GM21360 (cell line): Measurements from ENCODE around the gene GNAZ.
A peak's percentile ranks its signal among the peaks of the same experiment; 100 is the strongest.
"Not testable (repeated sequence)": the region's sequence is repeated elsewhere in the genome, so short reads cannot be mapped to it uniquely, and the experiment has no call there.

ENCODE experiments used
- ATAC-seq: cut with Tn5 transposase; IDR thresholded peaks from one replicate; pipeline ENCODE4 v1.9.1; 2021; ENCODE audit warnings: mild to moderate bottlenecking, moderate library complexity; ENCODE audit not compliant: unreplicated experiment

The GNAZ gene

DNA sequence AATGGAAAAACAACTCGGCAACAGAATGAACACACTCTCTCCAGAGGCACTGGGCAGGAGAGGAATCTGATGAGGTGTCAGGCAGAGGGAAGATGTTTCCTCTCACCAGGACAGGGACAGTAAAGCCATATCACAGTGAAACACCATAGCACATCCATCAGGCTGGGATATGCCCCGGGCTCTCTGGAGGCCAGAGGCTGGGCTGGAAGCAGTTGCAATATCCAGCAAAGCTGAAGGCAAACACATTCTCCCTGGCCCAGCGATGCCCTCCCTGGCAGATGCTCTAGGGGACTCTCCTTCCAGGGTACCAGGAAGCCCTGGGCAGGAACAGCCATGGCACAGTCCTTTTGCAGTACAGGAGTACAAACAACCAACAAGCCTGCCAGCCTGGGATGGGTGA, 60.4 kb downstream of the GNAZ start:
- no peak for ATAC-seq

DNA sequence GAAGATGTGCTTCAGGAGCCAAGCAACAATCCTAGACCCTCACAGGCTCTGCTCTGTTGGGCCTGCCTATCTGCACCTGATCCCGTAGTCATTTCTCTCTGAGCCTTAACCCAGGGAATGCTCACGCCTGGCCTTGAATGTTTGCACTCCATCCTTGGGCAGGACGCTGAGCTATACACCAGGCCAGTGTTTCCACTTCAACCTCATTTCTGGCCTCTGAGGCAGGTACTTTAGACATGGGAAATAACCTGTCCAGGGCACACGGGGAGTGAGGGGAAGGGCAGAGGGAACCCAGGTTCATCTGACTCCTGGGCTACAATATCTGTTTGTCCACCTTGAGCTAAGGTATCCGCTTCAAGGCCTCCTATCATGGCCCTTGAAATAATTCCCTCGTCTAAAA, 61.6 kb downstream of the GNAZ start:
- ATAC-seq = no peak

DNA sequence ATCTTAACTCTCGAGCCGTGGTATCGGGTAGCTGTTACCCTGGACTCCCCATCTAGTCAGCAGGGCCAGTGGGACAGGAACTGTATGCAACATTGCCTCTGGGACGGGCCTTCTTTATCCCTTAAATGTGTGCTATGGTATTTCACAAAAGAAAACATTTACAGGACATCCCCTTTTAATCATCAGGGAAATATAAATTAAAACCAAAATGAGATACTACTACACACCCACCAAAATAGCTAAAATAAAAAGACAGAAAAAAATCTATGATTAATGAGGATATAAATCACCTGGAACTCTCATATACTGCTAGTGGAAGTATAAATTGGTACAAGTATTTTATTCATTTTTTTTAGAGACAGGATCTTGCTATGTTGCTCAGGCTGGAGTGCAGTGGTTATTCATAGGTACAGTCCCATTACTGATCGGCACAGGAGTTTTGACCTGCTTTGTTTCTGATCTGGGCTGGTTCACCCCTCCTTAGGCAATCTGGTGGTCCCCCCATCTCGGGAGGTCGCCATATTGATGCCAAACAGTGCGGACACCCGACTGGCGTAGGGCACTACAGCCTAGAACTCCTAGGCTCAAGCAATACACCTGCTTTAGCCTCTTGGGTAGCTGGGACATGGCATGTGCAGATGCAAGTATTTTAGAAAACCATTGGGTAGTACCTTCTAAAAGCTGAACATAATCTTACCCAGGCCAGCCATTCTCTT, 62.2 kb downstream of the GNAZ start:
- no peak for ATAC-seq

DNA sequence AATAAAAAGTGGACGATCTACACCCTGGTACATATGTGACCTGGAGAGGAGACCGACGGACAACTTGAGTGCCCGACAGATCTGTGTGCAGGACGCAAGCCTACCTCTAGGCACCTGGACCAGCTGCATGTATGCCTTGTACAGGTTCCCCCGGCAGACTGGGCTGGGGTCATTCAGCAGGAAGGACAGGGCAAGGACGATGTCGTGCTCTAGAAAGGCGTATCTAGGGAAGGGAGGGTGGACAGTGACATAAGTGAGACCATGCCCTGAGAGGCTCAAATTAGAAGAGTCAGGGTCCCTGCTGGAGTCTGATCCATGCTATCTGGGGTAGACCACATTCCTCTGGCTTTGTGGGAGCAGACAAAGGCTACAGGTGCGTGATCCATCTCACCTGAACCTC, 63.6 kb downstream of the GNAZ start:
- ATAC-seq = no peak

DNA sequence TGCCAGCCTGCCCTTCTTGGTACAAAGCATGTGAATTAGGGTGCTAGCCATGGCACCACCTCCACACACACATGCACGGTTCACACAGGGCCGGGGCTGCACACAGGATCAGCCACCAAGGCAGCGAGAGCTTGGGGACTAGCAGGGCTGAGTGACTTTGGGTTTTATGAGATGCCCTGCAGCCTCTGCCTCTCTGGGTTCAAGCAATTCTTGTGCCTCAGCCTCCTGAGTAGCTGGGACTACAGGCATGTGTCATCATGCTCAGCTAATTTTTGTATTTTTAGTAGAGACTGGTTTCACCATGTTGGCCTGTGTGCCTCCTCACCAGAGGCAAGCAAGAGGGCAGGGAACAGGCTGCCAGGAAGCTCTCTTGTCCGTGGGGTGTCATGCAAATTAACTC, 66.7 kb downstream of the GNAZ start:
- not testable (repeated sequence) for ATAC-seq

DNA sequence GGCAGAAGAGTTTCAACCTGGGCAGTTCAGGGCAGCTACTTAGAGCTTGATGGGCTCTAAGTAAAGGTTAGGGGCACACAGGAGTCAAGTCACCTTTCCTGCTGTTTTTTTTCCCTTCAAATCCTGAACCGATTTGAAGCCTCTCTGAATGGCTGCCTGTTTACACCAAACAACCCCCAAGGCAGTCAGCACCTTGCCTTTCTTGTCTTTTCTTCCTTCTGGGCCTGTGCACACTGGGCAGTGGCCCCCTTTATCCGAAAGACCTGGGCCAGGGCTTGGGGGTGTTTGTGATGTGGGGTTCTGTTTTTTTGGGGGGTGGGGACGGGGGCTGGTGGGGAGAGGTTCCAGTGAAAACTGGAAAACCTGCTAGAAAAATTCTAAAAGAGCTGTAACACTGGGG, 67.1 kb downstream of the GNAZ start:
- no peak for ATAC-seq

DNA sequence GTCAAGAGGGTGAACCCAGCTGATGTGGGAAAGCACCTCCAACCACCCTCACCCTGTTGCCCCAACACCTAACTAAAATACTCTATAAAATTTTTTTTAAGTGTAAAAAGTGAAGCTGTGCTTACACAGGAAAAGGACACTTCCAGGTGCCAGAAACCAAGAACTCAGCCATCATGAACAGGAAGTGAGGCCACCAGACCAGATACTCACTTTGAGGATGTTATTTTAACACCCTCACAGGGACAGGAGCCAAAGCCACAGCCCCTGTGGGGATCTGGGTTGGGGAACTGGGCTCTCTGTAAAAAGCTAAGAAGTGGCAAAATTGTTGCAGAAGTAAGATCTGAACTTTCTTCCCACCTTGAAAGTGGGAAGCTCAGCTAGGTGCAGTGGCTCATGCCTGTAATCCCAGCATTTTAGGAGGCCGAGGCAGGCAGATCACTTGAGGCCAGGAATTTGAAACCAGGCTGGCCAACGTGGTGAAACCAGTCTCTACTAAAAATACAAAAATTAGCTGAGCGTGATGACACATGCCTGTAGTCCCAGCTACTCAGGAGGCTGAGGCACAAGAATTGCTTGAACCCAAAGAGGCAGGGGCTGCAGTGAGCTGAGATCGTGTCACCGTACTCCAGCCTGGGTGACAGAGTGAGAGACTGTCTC, 67.7 kb downstream of the GNAZ start:
- no peak for ATAC-seq

DNA sequence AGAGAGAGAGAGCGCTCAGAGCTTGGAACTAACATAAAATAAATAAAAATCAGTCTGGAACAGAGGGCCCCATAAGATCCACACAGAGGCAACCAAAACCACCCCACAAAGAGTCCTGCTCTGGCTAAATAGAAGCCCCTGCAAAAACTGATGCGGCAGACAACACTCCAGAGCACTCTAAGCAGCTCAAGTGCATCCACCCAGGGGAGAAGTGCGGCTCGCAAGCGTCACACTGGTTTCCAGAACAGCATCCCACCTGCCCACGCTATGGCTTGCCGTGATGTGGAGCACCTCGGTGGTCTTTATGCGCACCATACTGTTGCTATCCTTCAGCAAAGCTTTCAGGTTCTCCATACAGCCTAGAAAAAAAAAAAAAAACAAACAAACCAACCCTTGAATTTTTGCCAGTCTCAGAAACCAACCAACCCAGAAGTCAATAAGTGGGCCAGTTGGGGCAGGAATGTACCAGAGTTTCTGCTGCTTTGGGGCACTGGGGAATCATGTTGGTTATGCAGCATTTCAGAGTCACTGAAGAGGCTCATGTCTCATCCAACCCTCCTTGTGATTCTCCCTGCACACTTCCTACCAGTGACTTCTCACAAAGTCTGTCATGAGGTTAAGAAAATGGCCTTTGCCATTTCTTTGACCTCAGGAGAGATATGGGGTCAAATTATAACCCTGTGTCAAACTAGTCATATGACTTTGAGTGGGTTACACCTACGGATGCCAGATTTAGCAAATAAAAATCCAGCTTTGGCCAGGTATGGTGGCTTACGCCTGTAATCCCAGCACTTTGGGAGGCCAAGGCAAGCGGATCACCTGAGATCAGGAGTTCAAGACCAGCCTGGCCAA, 68.5 kb downstream of the GNAZ start:
- ATAC-seq = no peak

DNA sequence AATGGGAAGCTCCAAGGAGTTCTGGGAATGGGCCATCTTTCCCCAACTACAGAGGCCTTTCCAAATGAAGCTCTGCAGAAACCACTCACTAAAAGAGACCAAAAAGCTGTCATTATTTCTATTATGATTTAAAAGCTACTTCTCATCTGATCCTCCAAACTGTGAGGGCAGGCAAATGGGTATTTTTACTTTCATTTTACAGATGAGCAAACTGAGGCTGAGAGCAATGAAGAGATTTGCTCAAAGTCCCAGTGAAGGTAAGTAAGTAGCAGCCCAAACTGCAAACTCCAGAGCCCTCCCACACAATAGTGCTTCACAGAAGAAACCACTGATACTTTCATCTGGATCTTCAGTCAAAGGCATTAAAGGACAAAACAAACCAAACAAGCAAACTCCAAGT, 70.1 kb downstream of the GNAZ start:
- ATAC-seq = no peak

DNA sequence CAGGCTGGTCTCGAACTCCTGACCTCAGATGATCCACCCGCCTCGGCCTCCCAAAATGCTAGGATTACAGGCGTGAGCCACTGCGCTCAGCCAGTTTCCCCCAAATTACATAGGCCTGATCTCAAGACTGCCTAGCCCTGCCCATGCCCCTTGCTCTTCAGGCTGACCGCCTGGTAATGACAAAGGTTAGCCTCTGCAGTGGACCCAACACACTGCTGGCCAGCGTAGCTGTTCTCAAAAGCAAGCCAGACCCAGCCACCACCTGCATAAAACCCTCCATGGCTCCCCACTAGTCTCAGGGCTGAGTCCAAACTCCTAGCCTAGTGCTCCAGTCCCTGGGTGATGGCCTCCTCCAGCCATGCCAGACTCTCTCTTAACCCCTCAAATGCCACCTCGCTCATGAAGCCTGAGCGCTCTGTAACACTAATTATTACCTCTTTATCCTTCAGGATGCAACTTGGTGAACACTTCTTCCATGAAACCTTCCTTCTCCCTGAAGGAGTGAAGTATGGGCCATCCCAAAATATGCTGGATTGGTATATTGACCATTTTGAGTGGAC, 72.3 kb downstream of the GNAZ start:
- no peak for ATAC-seq

DNA sequence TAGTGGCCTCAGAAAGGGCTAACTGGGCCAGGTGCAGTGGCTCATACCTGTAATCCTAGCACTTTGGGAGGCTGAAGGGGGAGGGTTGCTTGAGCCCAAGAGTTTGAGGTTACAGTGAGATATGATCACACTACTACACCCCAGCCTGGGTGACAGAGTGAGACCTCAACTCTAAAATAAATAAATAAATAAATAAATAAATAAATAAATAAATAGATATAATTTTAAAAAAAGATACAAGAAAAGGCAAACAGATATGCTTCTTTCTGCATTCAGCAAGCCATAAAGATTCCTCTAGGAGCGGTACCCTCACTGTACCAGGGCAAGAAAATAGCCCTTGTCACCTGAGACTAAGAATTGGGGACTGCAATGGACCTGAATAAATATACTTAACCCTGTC, 72.8 kb downstream of the GNAZ start:
- no peak for ATAC-seq

DNA sequence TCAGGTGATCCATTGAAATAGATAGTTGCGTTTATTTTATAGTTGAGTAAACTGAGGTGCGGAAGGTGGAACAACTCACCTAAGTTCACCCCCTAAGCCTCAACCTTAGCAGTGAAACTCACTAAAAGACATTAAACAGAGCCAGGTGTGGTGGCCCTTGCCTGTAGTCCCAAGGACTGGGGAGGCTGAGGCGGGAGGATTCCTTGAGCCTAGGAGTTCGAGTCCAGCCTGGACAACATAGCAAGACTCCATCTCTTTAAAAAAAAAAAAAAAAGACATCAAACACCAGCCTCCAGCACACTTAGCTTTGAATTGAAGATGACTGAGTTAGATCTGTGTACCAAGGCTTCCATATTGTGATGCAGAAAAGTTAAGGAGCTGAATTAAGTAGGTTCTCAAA, 74.1 kb downstream of the GNAZ start:
- no peak for ATAC-seq

DNA sequence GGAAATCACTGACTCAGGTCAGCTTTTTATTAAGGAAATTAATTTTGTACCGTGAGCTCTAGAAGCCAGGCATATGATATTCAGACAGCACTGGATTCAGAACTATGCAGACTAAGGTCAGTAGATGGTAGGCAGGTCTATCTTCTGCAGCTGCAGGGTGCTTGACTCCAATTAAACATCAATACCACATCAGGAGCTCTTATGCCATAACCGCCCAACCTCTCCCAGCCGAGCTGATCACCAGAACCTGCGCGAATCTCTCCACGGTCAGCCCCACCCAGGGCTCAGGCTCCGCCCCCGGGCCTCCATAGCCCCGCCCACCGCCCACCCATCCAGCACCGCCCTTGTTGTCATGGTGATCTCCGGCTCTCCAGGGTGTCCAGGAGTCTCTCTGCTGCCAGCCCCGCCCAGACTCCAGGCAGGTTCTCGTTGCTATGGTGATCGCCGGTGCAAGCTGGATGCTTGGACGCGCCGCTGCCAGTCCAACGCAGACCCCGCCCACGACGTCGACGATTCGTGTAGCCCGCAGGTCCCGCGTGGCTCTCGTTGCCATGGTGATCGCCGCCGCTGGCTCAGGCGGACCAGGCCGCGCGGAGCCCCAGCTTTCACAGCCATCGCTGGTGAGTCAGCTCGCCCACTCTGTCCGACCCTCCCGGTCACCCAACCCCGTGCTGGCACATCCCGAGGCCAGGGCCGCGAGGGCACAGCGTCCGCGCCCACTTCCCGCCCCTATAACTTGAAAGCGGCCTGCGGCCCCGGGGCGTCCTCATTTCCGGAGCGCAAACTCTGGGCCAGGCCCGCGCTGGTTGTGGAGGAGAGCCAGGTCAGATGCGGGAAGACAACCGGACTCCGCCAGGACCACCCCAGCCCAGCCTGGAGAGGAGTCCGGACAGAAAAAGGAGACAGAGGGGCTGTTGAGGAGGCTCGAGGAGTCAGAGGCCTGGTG, 74.9 kb downstream of the GNAZ start, which contains the start of gene RAB36:
Gene RAB36, plus strand, starts transcription at position 546 of the 946 bp plus-strand sequence. CDS start 1,140 bp downstream, outside the sequence.
- peak; percentile 53 for ATAC-seq

DNA sequence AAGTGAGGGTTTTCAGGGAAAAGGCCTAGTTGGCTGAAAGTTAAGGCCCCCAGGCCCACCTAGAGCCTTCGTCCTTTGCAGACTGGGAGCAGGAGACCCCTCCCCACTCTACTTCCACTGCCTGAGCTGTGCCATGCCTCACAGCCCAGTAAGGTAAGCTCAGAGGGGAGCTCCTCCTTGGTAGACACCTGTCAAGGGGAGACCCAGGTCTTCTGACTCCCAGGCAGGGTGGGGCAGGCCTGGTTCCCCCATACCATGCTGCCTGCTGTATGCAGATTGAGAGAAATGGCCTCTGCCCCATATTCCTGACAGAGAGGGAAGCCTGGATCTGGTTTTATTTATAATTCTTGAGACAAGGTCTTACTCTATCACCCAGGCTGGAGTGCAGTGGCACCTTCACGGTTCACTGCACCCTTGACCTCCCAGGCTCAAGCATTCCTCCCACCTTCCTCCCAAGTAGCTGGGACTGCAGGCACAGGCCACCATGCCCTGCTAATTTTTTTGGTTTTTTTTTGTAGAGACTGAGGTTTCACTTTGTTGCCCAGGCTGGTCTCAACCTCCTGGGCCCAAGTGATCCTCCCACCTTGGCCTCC, 75.7 kb downstream of the GNAZ start:
- ATAC-seq = no peak

DNA sequence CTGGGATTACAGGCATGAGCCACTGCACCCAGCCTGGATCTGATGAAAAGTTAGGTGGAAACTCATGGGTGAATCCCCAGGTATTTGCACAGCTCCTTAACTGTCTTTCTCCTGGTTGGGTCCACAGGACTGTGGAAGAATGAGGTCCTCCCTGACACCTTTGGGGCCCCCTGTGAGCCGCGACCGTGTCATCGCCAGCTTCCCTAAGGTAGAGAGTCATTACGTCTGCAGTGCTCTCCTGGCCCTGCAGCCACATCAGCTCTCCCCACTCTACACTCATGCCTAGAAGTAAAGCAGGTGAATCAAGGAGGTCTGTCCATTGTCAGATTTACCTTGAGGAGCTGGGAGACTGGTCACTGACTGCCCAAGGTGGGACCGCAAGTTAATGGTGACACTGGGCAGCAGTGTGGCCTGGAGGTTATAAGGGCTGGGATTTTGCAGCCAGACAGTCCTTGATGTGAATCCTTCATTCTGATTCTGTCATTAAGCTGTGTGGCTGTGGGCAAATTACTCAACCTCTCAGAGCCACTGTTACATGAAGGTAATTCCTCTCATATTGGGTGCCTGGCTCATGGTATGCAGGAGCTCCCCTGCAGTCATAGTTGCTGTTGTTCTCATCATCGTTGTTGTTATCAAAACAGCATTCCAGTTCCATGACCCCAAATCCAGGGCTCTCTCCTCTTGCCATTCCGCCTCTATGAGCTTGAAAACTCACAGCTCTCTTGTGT, 76.3 kb downstream of the GNAZ start:
- no peak for ATAC-seq

DNA sequence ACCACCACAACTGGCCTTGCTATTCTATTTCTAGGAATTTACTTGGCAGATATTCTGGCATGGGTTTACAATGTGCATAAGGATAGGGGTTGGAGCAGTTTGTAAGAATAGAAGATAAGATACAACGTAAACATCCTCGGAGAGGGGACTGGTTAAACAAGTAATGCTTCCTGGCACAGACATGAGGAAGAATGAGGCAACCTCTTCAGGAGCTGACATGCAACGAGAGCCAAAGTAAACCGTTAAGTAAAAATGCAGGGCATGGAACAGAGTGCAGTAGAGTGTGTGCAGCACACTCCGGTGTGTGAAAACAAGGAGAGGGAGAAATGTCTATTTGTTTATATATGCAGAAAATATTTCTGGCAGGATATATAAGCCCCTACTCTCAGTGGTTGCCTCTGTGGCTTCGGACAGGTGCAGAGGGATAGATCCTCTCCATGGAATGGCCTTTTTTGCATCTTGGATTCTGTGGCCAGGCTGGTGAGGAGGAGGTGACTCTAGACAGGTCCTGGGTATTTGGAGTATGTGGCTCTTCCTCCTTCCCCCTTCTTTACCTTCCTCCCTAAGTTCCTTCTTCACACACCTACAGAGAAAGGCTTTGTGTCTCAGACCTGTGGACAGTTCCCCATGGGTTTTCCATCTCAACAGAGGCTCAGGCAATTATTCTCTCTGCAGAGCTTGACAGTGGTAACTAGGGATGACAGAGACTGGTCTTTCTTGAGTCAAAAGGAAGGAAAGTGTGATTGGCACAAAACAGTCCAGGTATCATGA, 77.5 kb downstream of the GNAZ start:
- ATAC-seq = no peak

DNA sequence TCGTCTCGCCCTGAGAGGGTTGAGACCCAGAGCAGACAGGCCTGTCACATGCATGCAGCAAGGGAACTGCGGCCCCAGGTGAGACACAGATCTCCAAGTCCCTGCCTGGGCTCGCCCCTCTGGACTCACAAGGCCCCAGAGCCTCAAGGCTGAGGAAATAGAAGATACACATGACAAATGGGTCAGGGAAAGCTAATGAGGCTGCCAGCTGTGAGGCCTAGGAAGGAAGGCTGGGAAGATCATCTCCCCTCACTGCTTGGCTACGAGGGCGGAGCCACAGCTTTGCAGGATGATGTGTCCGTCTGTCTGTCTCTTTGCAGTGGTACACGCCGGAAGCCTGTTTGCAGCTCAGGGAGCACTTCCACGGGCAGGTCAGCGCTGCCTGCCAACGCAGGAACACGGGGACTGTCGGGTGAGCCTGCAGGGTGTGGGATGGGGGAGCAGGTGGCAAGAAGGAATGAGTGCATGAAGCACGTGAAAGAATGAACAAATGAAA, 79.5 kb downstream of the GNAZ start:
- ATAC-seq = no peak

DNA sequence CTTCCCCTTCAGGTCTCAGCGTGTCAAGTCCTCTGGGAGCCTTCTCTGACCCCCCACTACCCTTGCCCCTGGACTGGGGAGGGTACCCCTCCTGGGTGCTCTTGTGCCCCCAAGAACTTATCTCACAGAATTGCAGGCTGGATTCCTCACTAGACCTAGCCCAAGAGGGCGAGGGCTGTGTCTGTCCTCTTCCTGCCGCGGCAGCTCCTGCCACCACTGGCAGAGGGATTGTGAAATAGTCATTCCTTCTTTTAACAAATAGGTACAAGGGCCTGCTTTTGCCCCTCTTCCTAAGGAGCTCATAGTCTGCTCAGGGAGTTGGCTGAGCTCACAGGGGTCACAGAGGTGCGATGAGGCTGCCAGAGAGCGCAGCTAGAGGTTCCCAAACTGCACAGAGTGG, 80.4 kb downstream of the GNAZ start:
- ATAC-seq = no peak
